ENCODE data around the gene CNGA3.

CNGA3 gene

GRCh38 chr2:98327776-98328175, 18.5 kb upstream of the CNGA3 start:
- DNase-seq (ENCODE audit: low read depth in 3 of 3, low spot score in 1 of 3), result no peak

DNA sequence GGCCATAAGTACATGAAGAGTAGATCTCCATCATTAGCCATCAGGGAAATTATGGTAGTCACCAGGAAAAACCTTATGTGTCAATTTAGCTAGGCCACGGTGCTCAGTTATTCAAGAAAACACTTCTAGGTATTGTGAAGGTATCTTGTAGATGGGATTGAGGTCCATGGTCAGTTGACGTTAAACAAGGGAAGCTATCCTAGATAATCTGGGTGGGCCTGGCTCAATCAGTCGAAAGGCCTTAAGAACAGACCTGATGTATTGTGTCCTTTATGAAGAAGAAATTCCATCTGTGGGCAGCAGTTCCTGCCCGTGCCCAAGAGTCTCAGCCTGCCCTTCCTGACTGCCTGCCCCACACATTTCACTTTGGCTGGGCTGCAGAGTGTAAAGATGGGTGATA, 16.7 kb upstream of the CNGA3 start:
- DNase-seq (ENCODE audit: low read depth in 3 of 3, low spot score in 1 of 3), result no peak

DNA sequence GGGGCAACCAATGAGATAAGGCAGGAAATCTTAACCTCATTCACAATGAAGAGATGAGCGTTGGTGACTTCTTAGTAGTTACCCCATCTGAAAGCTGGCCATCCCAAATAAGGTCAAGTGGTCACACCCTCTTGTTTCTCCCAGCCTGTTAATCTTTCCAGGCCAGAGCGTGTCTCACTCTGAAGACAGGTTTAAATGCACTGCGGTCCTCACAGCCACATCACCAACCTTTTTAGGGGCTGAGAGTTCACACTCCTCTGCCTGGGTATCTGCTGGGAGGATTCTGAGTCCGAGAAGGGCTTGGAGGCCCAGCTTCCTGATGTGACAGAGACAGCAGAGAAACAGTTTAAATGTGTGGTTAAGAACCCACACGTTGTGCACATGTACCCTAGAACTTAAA, 13.3 kb upstream of the CNGA3 start:
- no peak for DNase-seq (ENCODE audit: low read depth in 3 of 3, low spot score in 1 of 3)

DNA sequence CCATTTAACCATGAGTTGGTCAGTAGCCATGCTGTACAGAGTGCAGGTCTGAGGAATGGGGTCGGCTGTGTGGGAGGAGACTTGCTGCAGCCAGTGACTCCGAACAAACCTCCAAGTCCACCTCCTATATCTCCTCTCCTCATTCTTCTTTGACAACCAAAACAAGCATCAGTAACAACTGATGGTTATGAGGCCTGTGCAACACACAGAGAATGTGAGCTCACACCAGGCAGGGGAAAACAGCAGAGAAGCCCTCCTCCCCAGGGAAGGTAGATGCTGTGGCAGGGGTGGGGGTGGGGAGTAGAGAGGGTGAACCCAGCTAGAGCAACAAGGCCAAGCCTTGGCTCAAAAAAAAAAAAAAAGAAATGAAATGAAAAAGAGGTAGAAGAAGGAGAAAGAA, 12.3 kb upstream of the CNGA3 start:
- DNase-seq (ENCODE audit: low read depth in 3 of 3, low spot score in 1 of 3), result no peak

DNA sequence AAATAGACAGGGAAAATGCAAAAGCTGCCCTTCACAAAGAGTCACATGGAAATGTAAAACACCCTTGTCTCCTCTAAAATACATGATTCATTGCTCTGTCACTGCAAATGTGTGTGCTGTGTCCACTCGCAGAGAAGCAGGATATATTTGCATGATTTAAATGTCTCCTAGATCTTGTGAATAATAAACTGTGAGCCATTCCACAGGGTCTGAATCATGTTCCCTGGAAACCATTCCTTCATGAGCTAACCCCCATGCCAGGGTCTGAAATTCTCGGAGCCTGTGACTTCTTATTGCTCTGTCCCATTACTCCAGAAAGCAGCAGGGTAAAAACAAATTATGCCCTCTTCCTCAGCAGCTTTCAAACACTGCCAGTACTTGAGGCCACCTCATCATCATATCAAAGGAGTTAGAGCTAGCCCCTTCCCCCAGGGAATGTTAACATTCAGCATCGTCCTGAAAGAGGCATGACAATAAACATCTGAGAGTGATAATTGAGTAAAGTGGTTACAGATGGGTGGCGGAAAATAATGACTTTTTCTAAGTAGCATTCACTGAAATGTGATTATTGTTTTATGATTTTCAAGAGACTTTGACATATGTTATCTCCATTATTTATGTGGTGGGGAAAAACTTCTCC, 11.7 kb upstream of the CNGA3 start:
- no peak for DNase-seq (ENCODE audit: low read depth in 3 of 3, low spot score in 1 of 3)

DNA sequence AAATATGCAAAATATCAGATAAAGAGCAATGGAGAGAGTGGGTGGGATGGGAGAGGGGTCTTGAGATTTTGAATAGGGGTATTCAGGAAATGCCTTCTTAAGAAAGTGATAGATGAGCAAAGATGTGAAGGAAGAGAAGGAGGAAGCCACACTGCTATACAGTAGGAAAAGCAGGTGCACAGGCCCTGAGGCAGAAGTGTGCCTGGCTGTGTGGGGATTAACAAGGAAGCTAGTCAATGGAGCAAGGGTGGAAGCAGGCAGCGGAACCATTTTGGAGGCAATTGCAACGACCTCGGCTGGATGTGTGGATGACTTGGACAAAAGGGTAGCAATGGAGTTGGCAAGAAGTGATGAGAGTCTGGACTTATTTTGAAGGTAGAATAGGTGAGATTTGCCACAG, 11.0 kb upstream of the CNGA3 start:
- no peak for DNase-seq (ENCODE audit: low read depth in 3 of 3, low spot score in 1 of 3)

GRCh38 chr2:98341241-98341640, 5.0 kb upstream of the CNGA3 start:
- DNase-seq (ENCODE audit: low read depth in 3 of 3, low spot score in 1 of 3), result no peak

GRCh38 chr2:98343285-98343684, 3.0 kb upstream of the CNGA3 start:
- DNase-seq (ENCODE audit: low read depth in 3 of 3, low spot score in 1 of 3), result no peak

GRCh38 chr2:98347298-98348065, 1.2 kb downstream of the CNGA3 start:
- DNase-seq (ENCODE audit: low read depth in 3 of 3, low spot score in 1 of 3), result no peak

GRCh38 chr2:98348066-98348561, 1.9 kb downstream of the CNGA3 start:
- no peak for DNase-seq (ENCODE audit: low read depth in 3 of 3, low spot score in 1 of 3)

DNA sequence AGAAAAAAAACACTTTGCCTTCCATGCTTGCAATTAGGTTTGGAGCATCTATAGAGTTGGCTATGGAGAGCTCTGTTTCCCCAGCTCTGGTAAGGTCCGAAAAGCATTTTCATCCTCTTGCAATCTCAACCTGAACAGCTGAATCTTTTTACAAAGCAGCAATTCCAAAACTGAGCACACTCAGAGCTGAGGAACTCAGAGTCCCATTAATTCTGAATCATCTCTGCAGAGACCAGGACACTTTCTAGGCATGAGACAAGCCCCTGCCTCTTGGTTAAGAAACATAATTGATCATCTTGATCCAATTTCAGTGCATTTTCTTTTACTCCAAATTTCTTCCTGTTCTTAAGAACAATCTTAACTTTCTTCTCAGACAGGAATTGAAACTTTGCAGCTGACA, 4.2 kb downstream of the CNGA3 start:
- DNase-seq (ENCODE audit: low read depth in 3 of 3, low spot score in 1 of 3), result no peak

DNA sequence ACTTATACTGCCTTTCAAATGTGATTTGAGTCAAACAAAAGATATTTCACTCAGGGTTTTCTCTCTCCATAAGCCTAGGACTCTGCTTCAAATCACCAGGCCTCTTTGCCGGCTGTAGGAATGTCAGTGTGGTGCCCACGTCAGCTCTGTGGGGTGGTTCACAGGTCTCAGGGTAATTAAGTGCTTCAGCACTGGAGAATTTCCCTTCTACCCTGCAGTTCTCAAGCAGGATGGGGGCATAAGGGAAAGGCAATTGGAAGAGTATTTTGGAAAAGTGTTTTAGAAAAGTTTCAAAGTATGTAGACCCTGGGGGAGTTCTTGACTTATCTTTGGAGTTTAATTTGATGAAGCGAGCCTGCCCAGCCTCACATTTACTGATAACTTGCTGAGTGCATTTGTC, 9.6 kb downstream of the CNGA3 start:
- DNase-seq (ENCODE audit: low read depth in 3 of 3, low spot score in 1 of 3), result no peak

DNA sequence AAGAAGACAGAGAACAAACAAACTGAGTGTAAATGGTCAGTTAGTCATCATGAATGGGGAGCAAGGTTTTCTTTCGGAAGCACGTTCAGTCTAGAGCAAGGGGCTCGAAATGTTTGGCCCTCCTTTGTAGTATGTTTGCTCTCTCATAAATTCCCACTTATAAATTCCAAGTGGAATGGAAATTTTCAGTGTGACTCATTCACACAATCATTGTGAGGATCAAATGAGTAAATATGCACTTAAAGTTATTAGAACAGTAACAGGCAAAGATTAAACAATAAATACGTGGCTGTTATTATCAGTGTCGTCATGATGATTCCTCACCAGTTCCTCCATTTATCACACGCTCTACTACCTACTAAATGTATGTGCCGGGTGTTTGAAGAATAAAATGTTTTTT, 10.5 kb downstream of the CNGA3 start:
- DNase-seq (ENCODE audit: low read depth in 3 of 3, low spot score in 1 of 3), result no peak

- no peak for DNase-seq (ENCODE audit: low read depth in 3 of 3, low spot score in 1 of 3)
These were observed 11.6 kb downstream of the CNGA3 start for GRCh38 chr2:98357849-98358248.

DNA sequence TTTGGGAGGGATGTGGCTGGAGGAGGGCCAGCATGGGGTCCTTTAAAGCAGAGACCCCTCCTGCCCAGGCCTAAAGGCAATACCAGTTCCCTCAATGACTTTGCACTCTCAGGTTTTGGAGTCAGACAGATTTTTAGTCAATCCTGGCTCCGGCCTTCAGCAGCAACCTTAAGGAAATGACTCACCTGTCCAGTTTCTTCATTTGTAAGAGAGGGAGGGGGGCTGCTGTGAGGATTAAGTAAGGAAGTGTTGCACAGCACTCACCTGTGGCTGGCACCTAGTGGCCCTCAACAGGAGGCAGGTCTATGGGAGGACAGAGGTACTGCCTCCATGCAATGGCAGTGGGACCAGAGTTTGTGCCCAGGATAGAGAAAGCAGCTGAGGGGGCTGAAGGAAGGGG, 13.7 kb downstream of the CNGA3 start:
- DNase-seq (ENCODE audit: low read depth in 3 of 3, low spot score in 1 of 3), result no peak

DNA sequence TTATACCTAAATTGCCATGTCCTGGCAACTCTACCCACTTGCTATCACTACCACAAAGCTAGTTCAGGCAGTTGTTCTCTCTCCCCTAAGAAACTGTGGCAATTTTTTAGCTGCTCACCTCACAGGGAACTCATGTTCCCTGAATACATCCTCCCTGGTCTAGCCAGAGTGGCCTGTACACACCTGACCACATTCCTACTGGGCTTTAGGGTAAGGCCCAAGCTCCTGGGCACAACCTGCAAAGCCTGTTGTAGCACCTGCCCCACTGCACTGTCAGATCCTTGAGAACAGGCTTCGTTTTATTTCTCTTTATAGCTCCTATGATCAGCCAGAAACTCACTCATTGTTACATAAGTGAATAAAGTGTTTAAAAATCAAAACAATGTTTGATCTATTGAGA, 21.5 kb downstream of the CNGA3 start:
- DNase-seq (ENCODE audit: low read depth in 3 of 3, low spot score in 1 of 3), result no peak

DNA sequence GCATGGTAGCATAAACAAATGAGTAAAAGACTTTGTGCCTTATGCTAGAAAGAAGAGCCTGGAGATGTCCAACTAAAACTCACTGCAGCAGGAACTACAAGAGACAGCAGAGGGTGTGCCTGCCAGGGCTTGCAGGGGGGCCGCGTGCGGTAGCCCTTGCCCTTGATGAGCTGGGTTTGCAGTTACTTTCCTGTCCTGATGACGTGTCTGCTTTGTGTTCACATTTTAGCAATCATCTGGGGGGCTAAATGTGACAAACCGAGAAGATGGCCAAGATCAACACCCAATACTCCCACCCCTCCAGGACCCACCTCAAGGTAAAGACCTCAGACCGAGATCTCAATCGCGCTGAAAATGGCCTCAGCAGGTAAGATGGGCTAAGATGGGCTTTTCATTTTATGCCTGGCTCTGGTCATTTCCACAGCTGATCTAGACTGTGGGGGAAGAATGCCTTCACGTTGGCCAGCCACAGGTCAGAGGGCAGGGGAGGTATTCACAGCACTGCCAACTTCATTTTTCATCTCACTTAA, 23.5 kb downstream of the CNGA3 start:
- DNase-seq (ENCODE audit: low read depth in 3 of 3, low spot score in 1 of 3), result no peak

- no peak for DNase-seq (ENCODE audit: low read depth in 3 of 3, low spot score in 1 of 3)
These were observed 25.9 kb downstream of the CNGA3 start for GRCh38 chr2:98372121-98372520.

- no peak for DNase-seq (ENCODE audit: low read depth in 3 of 3, low spot score in 1 of 3)
These were observed 26.3 kb downstream of the CNGA3 start for GRCh38 chr2:98372579-98372978.

GRCh38 chr2:98374286-98374685, 28.0 kb downstream of the CNGA3 start:
- no peak for DNase-seq (ENCODE audit: low read depth in 3 of 3, low spot score in 1 of 3)

DNA sequence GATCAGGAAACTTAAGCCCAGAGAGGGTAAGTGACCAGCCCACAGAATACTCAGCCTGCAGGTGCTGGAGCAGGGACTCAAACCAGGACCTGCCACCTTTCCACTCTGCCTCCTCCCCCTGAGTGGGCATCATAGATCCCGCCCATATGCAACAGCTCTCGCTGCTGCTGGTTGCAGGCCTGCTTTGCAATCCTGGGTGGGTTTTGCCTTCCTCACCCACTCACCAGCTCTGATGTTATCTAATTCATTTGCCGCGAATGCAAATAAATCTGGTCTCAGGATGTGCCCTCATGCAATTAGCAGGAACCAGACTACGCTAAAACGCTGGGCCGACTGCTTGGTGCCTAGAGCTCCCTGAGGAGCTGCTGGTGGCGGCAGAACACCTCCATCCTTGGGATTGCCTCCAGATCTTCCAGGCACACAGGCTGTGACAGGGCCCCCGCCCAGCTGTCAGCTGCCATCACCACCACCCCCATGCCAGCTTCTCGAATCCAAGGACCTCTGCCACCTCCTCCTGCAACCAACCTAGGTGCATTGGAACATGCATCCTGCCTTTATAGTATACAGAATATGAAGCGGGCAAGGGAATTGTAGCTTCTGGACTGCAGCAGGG, 28.8 kb downstream of the CNGA3 start:
- DNase-seq (ENCODE audit: low read depth in 3 of 3, low spot score in 1 of 3), result no peak

DNA sequence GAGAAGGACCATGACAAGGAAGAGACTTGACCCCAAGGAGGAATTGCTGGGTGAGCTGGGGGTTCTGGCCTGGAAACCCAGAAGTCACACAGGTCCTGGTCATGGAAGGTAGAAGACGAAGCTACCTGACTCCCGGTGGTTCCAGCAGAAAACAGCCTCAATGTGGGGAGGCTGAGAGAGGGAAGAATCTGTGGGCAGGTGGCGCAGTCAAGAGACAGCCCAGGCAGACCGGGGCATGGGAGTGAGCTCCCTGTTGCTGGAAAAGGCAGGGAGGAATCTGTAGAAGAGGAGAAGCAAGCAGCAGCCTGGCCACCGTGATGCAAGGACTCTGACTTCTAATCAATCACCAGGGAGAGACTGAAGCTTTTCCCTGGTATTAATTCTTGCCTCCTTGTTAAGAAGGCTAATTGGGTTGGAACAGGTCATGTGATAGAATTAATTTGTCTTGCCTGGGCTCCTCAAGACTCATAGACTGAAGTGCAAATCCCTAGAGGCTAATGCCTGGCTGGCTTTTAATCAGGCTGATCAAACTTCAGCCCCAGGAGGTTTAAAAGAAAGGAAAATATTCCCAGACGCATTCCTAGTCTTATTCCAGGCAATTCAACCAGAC, 30.1 kb downstream of the CNGA3 start:
- no peak for DNase-seq (ENCODE audit: low read depth in 3 of 3, low spot score in 1 of 3)
